ENCODE data around the gene LENG8. TPM values are rescaled to one million over a fixed set of nuclear protein-coding genes. Genes with fewer than 3 reads are reported as not detected.
A peak's percentile ranks its signal among the peaks of the same experiment; 100 is the strongest.

The LENG8 gene
- total and polyA plus RNA-seq, 4 donors, result 6.9 to 46.7 (median 18.7) TPM

GRCh38 chr19:54448040-54448773 lies 792 bp upstream of the LENG8 start:
- Histone ChIP-seq H3K4me3 (ENCODE audit: low read depth in 1 of 3, low read length in 3 of 3) (peak overlapping the region; percentile 77 to 99 (median 92)), H3K36me3 (ENCODE audit: control insufficient read depth in 4 of 4, insufficient read depth in 3 of 4, low read depth in 1 of 4, low read length in 3 of 4) (peaks cover 7 to 16% (median 13%) of the 10 kb centered on the region in 4 donors), H3K27me3 (ENCODE audit: control insufficient read depth in 4 of 4, insufficient read depth in 4 of 4, low read length in 3 of 4) (no peaks in the 10 kb centered on the region), H3K27ac (ENCODE audit: low read depth in 1 of 2, low read length in 2 of 2) (peak overlapping the region; percentile 93 to 99), H3K9me3 (ENCODE audit: control insufficient read depth in 4 of 4, low read length in 3 of 4) (no peaks in the 10 kb centered on the region), H3K9ac (ENCODE audit: low read depth in 1 of 2, low read length in 2 of 2) (peak overlapping the region; percentile 94 to 98), H3K4me1 (ENCODE audit: control insufficient read depth in 4 of 4, insufficient read depth in 4 of 4, low read length in 3 of 4) (peaks cover 3 to 30% (median 25%) of the 10 kb centered on the region in 4 donors)
- TF ChIP-seq RXRA (IDR thresholded peaks at IDR 0.05) (peak in 1 of 2 donors; percentile 34), GABPA (IDR thresholded peaks at IDR 0.05 in 1 of 2, conservative IDR thresholded peaks at IDR 0.05 in 1 of 2) (no peak), REST (IDR thresholded peaks at IDR 0.05) (no peak), YY1 (IDR thresholded peaks at IDR 0.05) (peak; percentile 90), HNF4A (conservative IDR thresholded peaks at IDR 0.05) (no peak), EGR1 (IDR thresholded peaks at IDR 0.05; ENCODE audit: low read depth in 2 of 2) (no peak), NR2F2 (IDR thresholded peaks at IDR 0.05) (peak; percentile 49), HNF4G (IDR thresholded peaks at IDR 0.05) (no peak), MAX (IDR thresholded peaks at IDR 0.05) (no peak)
- WGBS, result 1% methylated on average over 34 of the region's 34 CpGs
- DNase-seq (ENCODE audit: low spot score), result peak; percentile 55

- H3K9ac ChIP-seq (ENCODE audit: low read depth in 1 of 2, low read length in 2 of 2), result peak overlapping the region; percentile 64 to 98
- peak overlapping the region; percentile 77 to 99 (median 92) for H3K4me3 ChIP-seq (ENCODE audit: low read depth in 1 of 3, low read length in 3 of 3)
- peaks cover 12 to 31% (median 28%) of the 10 kb centered on the region in 4 donors for H3K36me3 ChIP-seq (ENCODE audit: control insufficient read depth in 4 of 4, insufficient read depth in 3 of 4, low read depth in 1 of 4, low read length in 3 of 4)
- H3K27ac ChIP-seq (ENCODE audit: low read depth in 1 of 2, low read length in 2 of 2), result peak overlapping the region; percentile 93 to 99
- no peaks in the 10 kb centered on the region for H3K9me3 ChIP-seq (ENCODE audit: control insufficient read depth in 4 of 4, low read length in 3 of 4)
- H3K4me1 ChIP-seq (ENCODE audit: control insufficient read depth in 4 of 4, insufficient read depth in 4 of 4, low read length in 3 of 4), result peaks cover 3 to 29% (median 25%) of the 10 kb centered on the region in 4 donors
- no peak for DNase-seq (ENCODE audit: low spot score)
- H3K27me3 ChIP-seq (ENCODE audit: control insufficient read depth in 4 of 4, insufficient read depth in 4 of 4, low read length in 3 of 4), result no peaks in the 10 kb centered on the region
- TF ChIP-seq RAD21 (IDR thresholded peaks at IDR 0.05) (no peak), HNF4G (IDR thresholded peaks at IDR 0.05) (no peak), HNF4A (conservative IDR thresholded peaks at IDR 0.05) (no peak), JUND (IDR thresholded peaks at IDR 0.05) (no peak), MAX (IDR thresholded peaks at IDR 0.05) (no peak), TAF1 (conservative IDR thresholded peaks at IDR 0.05) (no peak), REST (IDR thresholded peaks at IDR 0.05) (no peak), SP1 (IDR thresholded peaks at IDR 0.05) (no peak), GABPA (IDR thresholded peaks at IDR 0.05 in 1 of 2, conservative IDR thresholded peaks at IDR 0.05 in 1 of 2) (no peak), FOXA1 (IDR thresholded peaks at IDR 0.05) (no peak), RXRA (IDR thresholded peaks at IDR 0.05) (no peak), FOXA2 (IDR thresholded peaks at IDR 0.05) (no peak), EGR1 (IDR thresholded peaks at IDR 0.05; ENCODE audit: low read depth in 2 of 2) (no peak), YY1 (IDR thresholded peaks at IDR 0.05) (no peak), NR2F2 (IDR thresholded peaks at IDR 0.05) (no peak)
- TF ChIP-seq, protein P1, sequence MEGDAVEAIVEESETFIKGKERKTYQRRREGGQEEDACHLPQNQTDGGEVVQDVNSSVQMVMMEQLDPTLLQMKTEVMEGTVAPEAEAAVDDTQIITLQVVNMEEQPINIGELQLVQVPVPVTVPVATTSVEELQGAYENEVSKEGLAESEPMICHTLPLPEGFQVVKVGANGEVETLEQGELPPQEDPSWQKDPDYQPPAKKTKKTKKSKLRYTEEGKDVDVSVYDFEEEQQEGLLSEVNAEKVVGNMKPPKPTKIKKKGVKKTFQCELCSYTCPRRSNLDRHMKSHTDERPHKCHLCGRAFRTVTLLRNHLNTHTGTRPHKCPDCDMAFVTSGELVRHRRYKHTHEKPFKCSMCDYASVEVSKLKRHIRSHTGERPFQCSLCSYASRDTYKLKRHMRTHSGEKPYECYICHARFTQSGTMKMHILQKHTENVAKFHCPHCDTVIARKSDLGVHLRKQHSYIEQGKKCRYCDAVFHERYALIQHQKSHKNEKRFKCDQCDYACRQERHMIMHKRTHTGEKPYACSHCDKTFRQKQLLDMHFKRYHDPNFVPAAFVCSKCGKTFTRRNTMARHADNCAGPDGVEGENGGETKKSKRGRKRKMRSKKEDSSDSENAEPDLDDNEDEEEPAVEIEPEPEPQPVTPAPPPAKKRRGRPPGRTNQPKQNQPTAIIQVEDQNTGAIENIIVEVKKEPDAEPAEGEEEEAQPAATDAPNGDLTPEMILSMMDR (IDR thresholded peaks at IDR 0.05; ENCODE audit: low read depth, low read length, missing input control), result no peak
- TF ChIP-seq, protein P2, sequence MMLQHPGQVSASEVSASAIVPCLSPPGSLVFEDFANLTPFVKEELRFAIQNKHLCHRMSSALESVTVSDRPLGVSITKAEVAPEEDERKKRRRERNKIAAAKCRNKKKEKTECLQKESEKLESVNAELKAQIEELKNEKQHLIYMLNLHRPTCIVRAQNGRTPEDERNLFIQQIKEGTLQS (IDR thresholded peaks at IDR 0.05), result no peak
- TF ChIP-seq, protein P3, sequence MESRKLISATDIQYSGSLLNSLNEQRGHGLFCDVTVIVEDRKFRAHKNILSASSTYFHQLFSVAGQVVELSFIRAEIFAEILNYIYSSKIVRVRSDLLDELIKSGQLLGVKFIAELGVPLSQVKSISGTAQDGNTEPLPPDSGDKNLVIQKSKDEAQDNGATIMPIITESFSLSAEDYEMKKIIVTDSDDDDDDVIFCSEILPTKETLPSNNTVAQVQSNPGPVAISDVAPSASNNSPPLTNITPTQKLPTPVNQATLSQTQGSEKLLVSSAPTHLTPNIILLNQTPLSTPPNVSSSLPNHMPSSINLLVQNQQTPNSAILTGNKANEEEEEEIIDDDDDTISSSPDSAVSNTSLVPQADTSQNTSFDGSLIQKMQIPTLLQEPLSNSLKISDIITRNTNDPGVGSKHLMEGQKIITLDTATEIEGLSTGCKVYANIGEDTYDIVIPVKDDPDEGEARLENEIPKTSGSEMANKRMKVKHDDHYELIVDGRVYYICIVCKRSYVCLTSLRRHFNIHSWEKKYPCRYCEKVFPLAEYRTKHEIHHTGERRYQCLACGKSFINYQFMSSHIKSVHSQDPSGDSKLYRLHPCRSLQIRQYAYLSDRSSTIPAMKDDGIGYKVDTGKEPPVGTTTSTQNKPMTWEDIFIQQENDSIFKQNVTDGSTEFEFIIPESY (IDR thresholded peaks at IDR 0.05), result no peak
- WGBS, result under 1% methylated on average over 21 of the region's 21 CpGs
These were observed 686 bp downstream of the LENG8 start for GRCh38 chr19:54449701-54450069.
